Measurements from ENCODE around the gene PFDN4. TPM values are rescaled to one million over a fixed set of nuclear protein-coding genes. Genes with fewer than 3 reads are reported as not detected.

PFDN4 gene
- total RNA-seq, 1 donor from 2014 or later, result 83.5 TPM

GRCh38 chr20:54227241-54227640 lies 19.4 kb downstream of the PFDN4 start:
- no peaks in the 10 kb centered on the region for H3K36me3 ChIP-seq (ENCODE audit: control insufficient read depth, insufficient read depth, low read length)
- H3K27me3 ChIP-seq (ENCODE audit: control insufficient read depth, insufficient read depth, low read length), result no peaks in the 10 kb centered on the region
- FAIRE-seq (no peak), DNase-seq (ENCODE audit: low read depth) (no peak)
- TF ChIP-seq CTCF (IDR thresholded peaks at IDR 0.05; ENCODE audit: insufficient read depth, low read length, severe bottlenecking), result no peak
- H3K4me3 ChIP-seq (ENCODE audit: low read depth, low read length), result no peak overlapping the region

DNA sequence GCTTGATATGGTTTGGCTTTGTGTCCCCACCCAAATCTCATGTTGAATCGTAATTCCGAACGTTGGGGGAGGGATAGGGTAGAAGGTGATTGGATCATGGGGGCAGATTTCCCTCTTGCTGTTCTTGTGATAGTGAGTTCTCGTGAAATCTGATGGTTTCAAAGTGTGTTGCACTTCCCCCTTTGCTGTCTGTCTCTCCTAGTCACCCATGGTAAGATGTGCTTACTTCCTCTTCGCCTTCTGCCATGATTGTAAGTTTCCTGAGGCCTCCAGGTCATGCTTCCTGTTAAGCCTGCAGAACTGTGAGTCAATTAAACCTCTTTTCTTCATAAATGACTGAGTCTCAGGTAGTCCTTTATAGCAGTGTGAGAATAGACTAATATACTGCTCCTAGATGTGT lies 19.9 kb downstream of the PFDN4 start:
- DNase-seq (ENCODE audit: low read depth), result no peak
- no peaks in the 10 kb centered on the region for H3K36me3 ChIP-seq (ENCODE audit: control insufficient read depth, insufficient read depth, low read length)
- TF ChIP-seq CTCF (IDR thresholded peaks at IDR 0.05; ENCODE audit: insufficient read depth, low read length, severe bottlenecking), result no peak
- no peak overlapping the region for H3K4me3 ChIP-seq (ENCODE audit: low read depth, low read length)
- H3K27me3 ChIP-seq (ENCODE audit: control insufficient read depth, insufficient read depth, low read length), result no peaks in the 10 kb centered on the region
- FAIRE-seq, result no peak

DNA sequence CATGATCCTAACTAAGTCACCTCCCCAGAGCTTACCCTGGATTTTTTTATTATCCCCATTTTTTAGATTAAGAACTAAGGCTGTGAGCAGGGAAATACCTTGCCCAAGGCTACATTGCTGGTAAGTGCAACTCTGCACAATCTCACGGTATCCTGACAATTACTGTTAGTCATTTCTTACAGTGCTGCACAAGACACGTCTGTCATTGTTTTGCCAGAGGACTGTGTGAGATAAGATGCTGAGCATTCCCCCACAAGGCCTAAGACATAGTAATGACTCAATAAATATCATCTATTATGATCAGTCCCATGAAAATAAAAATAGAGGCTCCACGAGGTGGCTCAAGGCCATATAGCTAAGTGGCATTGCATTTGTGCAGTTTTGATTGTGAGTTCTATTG lies 21.0 kb downstream of the PFDN4 start:
- Histone ChIP-seq H3K27me3 (ENCODE audit: control insufficient read depth, insufficient read depth, low read length) (no peaks in the 10 kb centered on the region), H3K4me3 (ENCODE audit: low read depth, low read length) (no peak overlapping the region), H3K36me3 (ENCODE audit: control insufficient read depth, insufficient read depth, low read length) (no peaks in the 10 kb centered on the region)
- TF ChIP-seq CTCF (IDR thresholded peaks at IDR 0.05; ENCODE audit: insufficient read depth, low read length, severe bottlenecking), result no peak
- DNase-seq (ENCODE audit: low read depth) (peak; percentile 68), FAIRE-seq (no peak)

GRCh38 chr20:54229566-54230160 lies 21.8 kb downstream of the PFDN4 start:
- Histone ChIP-seq H3K4me3 (ENCODE audit: low read depth, low read length) (no peak overlapping the region), H3K36me3 (ENCODE audit: control insufficient read depth, insufficient read depth, low read length) (no peaks in the 10 kb centered on the region), H3K27me3 (ENCODE audit: control insufficient read depth, insufficient read depth, low read length) (no peaks in the 10 kb centered on the region)
- DNase-seq (ENCODE audit: low read depth) (no peak), FAIRE-seq (no peak)
- TF ChIP-seq CTCF (IDR thresholded peaks at IDR 0.05; ENCODE audit: insufficient read depth, low read length, severe bottlenecking), result no peak

GRCh38 chr20:54231036-54231435 lies 23.1 kb downstream of the PFDN4 start:
- no peak for TF ChIP-seq CTCF (IDR thresholded peaks at IDR 0.05; ENCODE audit: insufficient read depth, low read length, severe bottlenecking)
- H3K4me3 ChIP-seq (ENCODE audit: low read depth, low read length), result no peak overlapping the region
- DNase-seq (ENCODE audit: low read depth) (no peak), FAIRE-seq (no peak)
- no peaks in the 10 kb centered on the region for H3K36me3 ChIP-seq (ENCODE audit: control insufficient read depth, insufficient read depth, low read length)
- H3K27me3 ChIP-seq (ENCODE audit: control insufficient read depth, insufficient read depth, low read length), result no peaks in the 10 kb centered on the region

- no peak overlapping the region for H3K4me3 ChIP-seq (ENCODE audit: low read depth, low read length)
- no peaks in the 10 kb centered on the region for H3K27me3 ChIP-seq (ENCODE audit: control insufficient read depth, insufficient read depth, low read length)
- H3K36me3 ChIP-seq (ENCODE audit: control insufficient read depth, insufficient read depth, low read length), result no peaks in the 10 kb centered on the region
- TF ChIP-seq CTCF (IDR thresholded peaks at IDR 0.05; ENCODE audit: insufficient read depth, low read length, severe bottlenecking), result no peak
- DNase-seq (ENCODE audit: low read depth) (no peak), FAIRE-seq (no peak)
Measured at GRCh38 chr20:54234991-54235390, 27.1 kb downstream of the PFDN4 start.

Measured in bronchial epithelial cell (primary cell).